Esophagus (tissue), 2 donors: Measurements from ENCODE around the gene ARVCF. TPM values are rescaled to one million over a fixed set of nuclear protein-coding genes. Genes with fewer than 3 reads are reported as not detected.

Source experiments
- H3K27ac ChIP-seq, 2 donors: one replicate each; pipeline ENCODE4 v1.5.1; 2013; ENCODE audit warnings: low read depth in 2 of 2, mild to moderate bottlenecking in 2 of 2, inconsistent platforms in 1 of 2, low read length in 1 of 2, moderate library complexity in 1 of 2
- H3K27me3 ChIP-seq, 2 donors: one replicate each; pipeline ENCODE4 v1.6.1; 2013; ENCODE audit warnings: low read length in 2 of 2, control low read depth in 1 of 2, mild to moderate bottlenecking in 1 of 2; ENCODE audit not compliant: insufficient read depth in 2 of 2, control insufficient read depth in 1 of 2
- H3K36me3 ChIP-seq, 2 donors: one replicate each; pipeline ENCODE4 v1.6.1; 2013; ENCODE audit warnings: low read length in 1 of 2; ENCODE audit not compliant: control insufficient read depth in 2 of 2, insufficient read depth in 2 of 2
- H3K4me1 ChIP-seq, 2 donors: one replicate each; pipeline ENCODE4 v1.6.1; 2013; ENCODE audit warnings: low read length in 1 of 2; ENCODE audit not compliant: control insufficient read depth in 2 of 2, insufficient read depth in 2 of 2
- H3K4me3 ChIP-seq, 2 donors: one replicate each; pipeline ENCODE4 v1.5.1; 2013; ENCODE audit warnings: low read length in 2 of 2, mild to moderate bottlenecking in 2 of 2, low read depth in 1 of 2, moderate library complexity in 1 of 2
- H3K9me3 ChIP-seq, 2 donors: one replicate each; pipeline ENCODE4 v1.6.1; 2013; ENCODE audit warnings: mild to moderate bottlenecking in 2 of 2, low read depth in 1 of 2, low read length in 1 of 2, moderate library complexity in 1 of 2; ENCODE audit not compliant: control insufficient read depth in 2 of 2, insufficient read depth in 1 of 2
- WGBS, 2 donors: extraction: QIAGEN DNeasy Blood & Tissue Kit; methylation state at CpG; one replicate each; pipeline ENCODE4 v1.1.7; 2013; 5-methylcytosine and 5-hydroxymethylcytosine counted together
- polyA plus RNA-seq, 2 donors: library from polyadenylated mRNA; stranded (reverse); fragments of 200-250 nt; gene quantifications; one replicate each; pipeline ENCODE4 v1.2.3, GENCODE V29; 2013
- donor health status: healthy with polysubstance abuse.
- donor health status: Bipolar disorder and iron deficiency.

ARVCF gene
- polyA plus RNA-seq, 2 donors: 3.4 to 5.5 TPM

GRCh38 chr22:20054034-20054427, 37.4 kb upstream of the ARVCF start:
- 77 to 92% methylated on average over 12 of the region's 12 CpGs for WGBS, 2 donors
- peaks cover 5 to 30% of the 10 kb centered on the region in 2 donors for H3K36me3 ChIP-seq

GRCh38 chr22:20053407-20054033, 36.9 kb upstream of the ARVCF start:
- H3K27me3 ChIP-seq: no peaks in the 10 kb centered on the region
- no peaks in the 10 kb centered on the region for H3K4me1 ChIP-seq
- WGBS, 2 donors: 80 to 88% methylated on average over 14 of the region's 14 CpGs
- no peaks in the 10 kb centered on the region for H3K9me3 ChIP-seq
- H3K4me3 ChIP-seq: no peak overlapping the region
- peaks cover 5 to 30% of the 10 kb centered on the region in 2 donors for H3K36me3 ChIP-seq
- no peak overlapping the region for H3K27ac ChIP-seq

More at GRCh38 chr22:20054034-20054427, 37.4 kb upstream of the ARVCF start:
- no peaks in the 10 kb centered on the region for H3K4me1 ChIP-seq
- H3K9me3 ChIP-seq: no peaks in the 10 kb centered on the region
- H3K27ac ChIP-seq: no peak overlapping the region
- H3K27me3 ChIP-seq: no peaks in the 10 kb centered on the region
- no peak overlapping the region for H3K4me3 ChIP-seq

GRCh38 chr22:20052309-20053259, 36.0 kb upstream of the ARVCF start:
- no peaks in the 10 kb centered on the region for H3K4me1 ChIP-seq
- no peaks in the 10 kb centered on the region for H3K27me3 ChIP-seq
- 79 to 84% methylated on average over 25 to 26 of the region's 26 CpGs for WGBS, 2 donors
- peaks cover 5 to 29% of the 10 kb centered on the region in 2 donors for H3K36me3 ChIP-seq
- no peak overlapping the region for H3K4me3 ChIP-seq
- no peak overlapping the region for H3K27ac ChIP-seq
- H3K9me3 ChIP-seq: no peaks in the 10 kb centered on the region

- Histone ChIP-seq H3K9me3 (no peaks in the 10 kb centered on the region), H3K4me3 (no peak overlapping the region), H3K27me3 (no peaks in the 10 kb centered on the region), H3K36me3 (peaks cover 5 to 26% of the 10 kb centered on the region in 2 donors), H3K4me1 (no peaks in the 10 kb centered on the region), H3K27ac (no peak overlapping the region)
- WGBS, 2 donors: 97 to 98% methylated on average over 6 of the region's 6 CpGs
Observed at GRCh38 chr22:20051927-20052308, 35.3 kb upstream of the ARVCF start.

- H3K9me3 ChIP-seq: no peaks in the 10 kb centered on the region
- 93% methylated on average over 4 of the region's 4 CpGs for WGBS, 2 donors
- H3K27ac ChIP-seq: no peak overlapping the region
- peaks cover 9 to 20% of the 10 kb centered on the region in 2 donors for H3K36me3 ChIP-seq
- no peak overlapping the region for H3K4me3 ChIP-seq
- no peaks in the 10 kb centered on the region for H3K4me1 ChIP-seq
- no peaks in the 10 kb centered on the region for H3K27me3 ChIP-seq
Observed at GRCh38 chr22:20046730-20047129, 30.1 kb upstream of the ARVCF start.

- no peaks in the 10 kb centered on the region for H3K4me1 ChIP-seq
- WGBS, 2 donors: 89 to 91% methylated on average over 10 of the region's 10 CpGs
- peaks cover 9 to 23% of the 10 kb centered on the region in 2 donors for H3K36me3 ChIP-seq
- no peaks in the 10 kb centered on the region for H3K27me3 ChIP-seq
- H3K4me3 ChIP-seq: no peak overlapping the region
- no peaks in the 10 kb centered on the region for H3K9me3 ChIP-seq
- H3K27ac ChIP-seq: no peak overlapping the region
Observed at GRCh38 chr22:20044495-20045151, 28.0 kb upstream of the ARVCF start.

- peaks cover 9 to 23% of the 10 kb centered on the region in 2 donors for H3K36me3 ChIP-seq
- H3K4me3 ChIP-seq: no peak overlapping the region
- no peaks in the 10 kb centered on the region for H3K27me3 ChIP-seq
- no peaks in the 10 kb centered on the region for H3K4me1 ChIP-seq
- WGBS, 2 donors: 89 to 97% methylated on average over 7 of the region's 7 CpGs
- H3K27ac ChIP-seq: no peak overlapping the region
- no peaks in the 10 kb centered on the region for H3K9me3 ChIP-seq
Observed at GRCh38 chr22:20043997-20044342, 27.3 kb upstream of the ARVCF start.

- H3K36me3 ChIP-seq: peaks cover 9 to 24% of the 10 kb centered on the region in 2 donors
- no peaks in the 10 kb centered on the region for H3K9me3 ChIP-seq
- H3K27ac ChIP-seq: no peak overlapping the region
- no peaks in the 10 kb centered on the region for H3K4me1 ChIP-seq
- H3K27me3 ChIP-seq: no peaks in the 10 kb centered on the region
- H3K4me3 ChIP-seq: no peak overlapping the region
- WGBS, 2 donors: 94 to 96% methylated on average over 26 of the region's 26 CpGs
Observed at GRCh38 chr22:20043057-20043996, 26.7 kb upstream of the ARVCF start.
